A673 (cell line): ENCODE results near the gene MED23. TPM values are rescaled to one million over a fixed set of nuclear protein-coding genes. Genes with fewer than 3 reads are reported as not detected.

Experiments used
- BruUV-seq: library from RNA; stranded (reverse); fragments of 400-500 nt; replicated peaks from 2 replicates; lab custom pipeline; 2021; lab: Mats Ljungman, UMichigan
- CTCF ChIA-PET: fragments of 300-600 bp; sonication (Branson Sonifier 250); formaldehyde crosslinking; loops from one replicate; lab custom pipeline; 2022; ENCODE audit warnings: antibody characterized with exemption; lab: Charles Lee
- POLR2A ChIA-PET: fragments of 300-600 bp; sonication (Branson Sonifier 250); formaldehyde crosslinking; loops from one replicate; lab custom pipeline; 2022; ENCODE audit warnings: antibody characterized with exemption; ENCODE audit not compliant: low non-redundant PET; lab: Charles Lee
- DNase-seq: peaks from one replicate; pipeline ENCODE4 v3.0.0-alpha.2; 2015; ENCODE audit warnings: low spot score
- H3K27ac ChIP-seq: fragments of 200-600 bp; sonication (generic); 2 replicates; pipeline ENCODE4 v1.5.1; 2016; ENCODE audit warnings: mixed run types, low read depth, mild to moderate bottlenecking, mixed read lengths, antibody characterized with exemption, low read length; ENCODE audit not compliant: poor library complexity, severe bottlenecking
- H3K27me3 ChIP-seq: fragments of 200-600 bp; sonication (generic); replicated peaks from 2 replicates; pipeline ENCODE4 v1.6.1; 2017; ENCODE audit warnings: mixed run types, low read depth, mild to moderate bottlenecking, mixed read lengths, antibody characterized with exemption, low read length; ENCODE audit not compliant: insufficient read depth, poor library complexity
- H3K36me3 ChIP-seq: fragments of 200-600 bp; sonication (generic); 2 replicates; pipeline ENCODE4 v1.6.1; 2016; ENCODE audit warnings: mixed run types, mild to moderate bottlenecking, mixed read lengths, antibody characterized with exemption, low read length; ENCODE audit not compliant: insufficient read depth, poor library complexity, severe bottlenecking
- H3K4me1 ChIP-seq: fragments of 200-600 bp; sonication (generic); 2 replicates; pipeline ENCODE4 v1.6.1; 2017; ENCODE audit warnings: mixed run types, mild to moderate bottlenecking, mixed read lengths, antibody characterized with exemption, low read length; ENCODE audit not compliant: insufficient read depth, poor library complexity, severe bottlenecking
- H3K4me3 ChIP-seq: fragments of 200-600 bp; sonication (generic); 2 replicates; pipeline ENCODE4 v1.5.1; 2016; ENCODE audit warnings: low read depth, mixed run types, mild to moderate bottlenecking, mixed read lengths, low read length; ENCODE audit not compliant: poor library complexity, severe bottlenecking
- H3K9me3 ChIP-seq: fragments of 200-600 bp; sonication (generic); 2 replicates; pipeline ENCODE4 v1.6.1; 2016; ENCODE audit warnings: mixed run types, low read depth, mild to moderate bottlenecking, mixed read lengths, antibody characterized with exemption, low read length; ENCODE audit not compliant: poor library complexity, severe bottlenecking
- EZH2 ChIP-seq: fragments of 200-600 bp; sonication (generic); IDR thresholded peaks from 2 replicates; pipeline ENCODE4 v1.6.1; 2017; ENCODE audit warnings: borderline replicate concordance, low read depth, mild to moderate bottlenecking, mixed read lengths, antibody characterized with exemption, low read length; ENCODE audit not compliant: poor library complexity, severe bottlenecking
- intact Hi-C: fragments of 100-400 bp; cut with micrococcal nuclease; formaldehyde crosslinking; loops from one replicate; pipeline ENCODE4 v1.10.0; 2022; ENCODE audit not compliant: unreplicated experiment
- total RNA-seq: library from RNA; stranded (reverse); gene quantifications from 2 replicates; pipeline ENCODE4 v1.2.3, GENCODE V29; 2021
- TF ChIP-seq, protein P1 (sequence below): fragments of 300-800, 200-600 bp; sonication (generic); conservative IDR thresholded peaks from 2 replicates; pipeline ENCODE4 v1.5.1; 2017; ENCODE audit warnings: low read depth, mild to moderate bottlenecking, antibody characterized with exemption, low read length, moderate library complexity, mixed read lengths

Gene MED23
- total RNA-seq, 1 experiment from 2014 or later = 32.3 TPM

DNA sequence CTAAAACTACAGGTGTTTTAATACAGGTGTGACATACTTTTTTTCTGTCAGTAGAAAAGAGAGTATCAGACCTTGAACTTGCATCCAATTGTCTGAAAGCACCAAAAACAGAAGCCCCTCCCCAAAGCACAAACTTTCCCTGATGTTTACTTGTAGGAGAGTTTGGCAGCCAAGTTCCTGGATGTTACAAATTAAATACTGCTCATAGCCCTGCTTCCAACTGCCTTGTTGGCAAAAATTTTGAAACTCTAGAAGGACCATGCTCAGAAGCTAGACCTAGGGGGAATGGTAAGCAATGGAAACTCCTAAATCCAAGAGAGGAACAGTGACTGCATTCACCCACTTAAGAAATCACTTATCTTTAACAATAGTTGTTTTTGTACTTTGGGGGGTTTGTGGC is 72.0 kb downstream of the MED23 start:
- CTCF ChIA-PET = no interaction called here

DNA sequence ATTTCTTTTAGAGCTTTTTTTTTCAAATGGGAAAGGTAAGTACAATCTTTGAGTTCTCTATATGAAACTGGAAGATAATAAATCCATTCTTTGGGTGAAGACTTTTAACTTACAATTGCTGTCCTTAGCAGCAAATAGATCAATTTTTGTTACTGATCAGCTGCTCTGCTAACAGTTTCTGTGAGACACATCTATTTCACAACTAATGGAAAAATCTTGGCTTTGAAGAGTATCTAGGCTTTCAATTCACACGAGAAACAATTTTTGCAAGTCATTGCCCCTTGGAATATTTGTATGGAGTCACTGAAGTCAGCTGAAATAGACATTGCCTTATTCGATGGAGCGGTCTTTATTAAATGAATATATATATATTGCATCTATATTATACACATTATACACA is 75.5 kb downstream of the MED23 start:
- no peak overlapping the region for H3K27ac ChIP-seq
- intact Hi-C loops = no loop called here
- no TSS peak for BruUV-seq
- no peak overlapping the region for H3K4me3 ChIP-seq
- ChIA-PET CTCF (no interaction called here), POLR2A (no interaction called here)
- H3K36me3 ChIP-seq = no peaks in the 10 kb centered on the region
- no peak for DNase-seq
- TF ChIP-seq, protein P1, sequence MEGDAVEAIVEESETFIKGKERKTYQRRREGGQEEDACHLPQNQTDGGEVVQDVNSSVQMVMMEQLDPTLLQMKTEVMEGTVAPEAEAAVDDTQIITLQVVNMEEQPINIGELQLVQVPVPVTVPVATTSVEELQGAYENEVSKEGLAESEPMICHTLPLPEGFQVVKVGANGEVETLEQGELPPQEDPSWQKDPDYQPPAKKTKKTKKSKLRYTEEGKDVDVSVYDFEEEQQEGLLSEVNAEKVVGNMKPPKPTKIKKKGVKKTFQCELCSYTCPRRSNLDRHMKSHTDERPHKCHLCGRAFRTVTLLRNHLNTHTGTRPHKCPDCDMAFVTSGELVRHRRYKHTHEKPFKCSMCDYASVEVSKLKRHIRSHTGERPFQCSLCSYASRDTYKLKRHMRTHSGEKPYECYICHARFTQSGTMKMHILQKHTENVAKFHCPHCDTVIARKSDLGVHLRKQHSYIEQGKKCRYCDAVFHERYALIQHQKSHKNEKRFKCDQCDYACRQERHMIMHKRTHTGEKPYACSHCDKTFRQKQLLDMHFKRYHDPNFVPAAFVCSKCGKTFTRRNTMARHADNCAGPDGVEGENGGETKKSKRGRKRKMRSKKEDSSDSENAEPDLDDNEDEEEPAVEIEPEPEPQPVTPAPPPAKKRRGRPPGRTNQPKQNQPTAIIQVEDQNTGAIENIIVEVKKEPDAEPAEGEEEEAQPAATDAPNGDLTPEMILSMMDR = no peak
- no peak for TF ChIP-seq EZH2
- H3K27me3 ChIP-seq = no peaks in the 10 kb centered on the region
- H3K4me1 ChIP-seq = no peaks in the 10 kb centered on the region
- H3K9me3 ChIP-seq = no peaks in the 10 kb centered on the region

More for the DNA sequence above, 72.0 kb downstream of the MED23 start:
- Histone ChIP-seq H3K9me3 (no peaks in the 10 kb centered on the region), H3K36me3 (no peaks in the 10 kb centered on the region), H3K27ac (no peak overlapping the region), H3K4me3 (no peak overlapping the region), H3K27me3 (no peaks in the 10 kb centered on the region), H3K4me1 (no peaks in the 10 kb centered on the region)
- POLR2A ChIA-PET = no interaction called here
- intact Hi-C loops = no loop called here
- TF ChIP-seq, protein P1 = no peak
- no peak for TF ChIP-seq EZH2
- no TSS peak for BruUV-seq
- DNase-seq = no peak

DNA sequence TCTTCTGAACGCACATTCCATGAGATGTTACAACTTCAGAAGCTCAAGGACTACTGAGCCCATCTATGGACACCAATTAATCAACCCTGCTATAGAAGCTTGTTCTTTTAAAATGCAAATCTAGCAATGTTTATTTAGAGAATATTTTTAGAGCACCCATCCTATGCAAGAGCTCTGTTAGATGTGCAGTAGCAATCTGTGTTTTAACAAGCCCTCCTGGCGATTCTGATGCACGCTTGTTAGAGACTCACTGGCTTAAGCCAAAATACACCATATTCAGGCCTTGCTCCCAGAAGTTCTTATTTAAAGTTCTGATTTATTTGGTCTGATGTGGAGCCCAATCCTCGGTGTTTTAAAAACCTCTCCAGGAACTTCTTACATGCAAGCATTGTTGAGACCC is 76.1 kb downstream of the MED23 start:
- no peak for TF ChIP-seq EZH2
- TF ChIP-seq, protein P1 = no peak
- Histone ChIP-seq H3K27me3 (no peaks in the 10 kb centered on the region), H3K4me1 (no peaks in the 10 kb centered on the region), H3K27ac (no peak overlapping the region), H3K36me3 (no peaks in the 10 kb centered on the region), H3K4me3 (no peak overlapping the region), H3K9me3 (no peaks in the 10 kb centered on the region)
- no peak for DNase-seq
- POLR2A ChIA-PET = no interaction called here
- CTCF ChIA-PET = no interaction called here
- BruUV-seq = no TSS peak
- intact Hi-C loops = no loop called here
